ENCODE data around the gene CER1.

GRCh38 chr9:14748373-14748772 is 25.8 kb upstream of the CER1 start:
- no peak for TF ChIP-seq EZH2phosphoT487 (IDR thresholded peaks at IDR 0.05; ENCODE audit: borderline replicate concordance, low read length)
- no peak for TF ChIP-seq CTCF (IDR thresholded peaks at IDR 0.05; ENCODE audit: low read depth, low read length, poor library complexity, severe bottlenecking)
